Gastrocnemius medialis (tissue), 4 donors: ENCODE data around the gene TNFAIP3.

Source experiments
- CTCF ChIP-seq, 5 experiments: fragments of 450-650 bp in 3 of 5; fragments of 200-600 bp in 2 of 5; sonication (generic) in 2 of 5; IDR thresholded peaks in 4 of 5; conservative IDR thresholded peaks in 1 of 5; 1 replicate in 4 of 5; 2 replicates in 1 of 5; pipeline ENCODE4 v1.5.1; 2016 to 2019; ENCODE audit warnings: antibody characterized with exemption in 5 of 5, mild to moderate bottlenecking in 3 of 5, moderate library complexity in 3 of 5
- POLR2A ChIP-seq, 2 donors: fragments of 450-650 bp; IDR thresholded peaks; one replicate each; pipeline ENCODE4 v1.6.1; 2017; ENCODE audit warnings: antibody characterized with exemption in 2 of 2, mild to moderate bottlenecking in 2 of 2, moderate library complexity in 2 of 2

- TF ChIP-seq POLR2A (IDR thresholded peaks at IDR 0.05): no peak
- no peak for TF ChIP-seq CTCF (IDR thresholded peaks at IDR 0.05 in 4 of 5, conservative IDR thresholded peaks at IDR 0.05 in 1 of 5)
Observed at GRCh38 chr6:137824556-137824879, 42.5 kb upstream of the TNFAIP3 start.
